Panc1 (cell line): Measurements from ENCODE around the gene ADAM22.

ENCODE experiments used
- CTCF ChIP-seq: fragments of 450-650 bp; IDR thresholded peaks from 2 replicates; pipeline ENCODE4 v1.5.1; 2017; ENCODE audit warnings: mild to moderate bottlenecking
- POLR2AphosphoS5 ChIP-seq: IDR thresholded peaks from 2 replicates; pipeline ENCODE4 v1.6.1; 2012; ENCODE audit warnings: mild to moderate bottlenecking, low read depth, low read length, moderate library complexity
- REST ChIP-seq, 2 experiments: IDR thresholded peaks; 2 replicates each; pipeline ENCODE4 v1.6.1; 2011 to 2012; ENCODE audit warnings: low read depth in 2 of 2, control low read depth in 1 of 2, low read length in 1 of 2, mild to moderate bottlenecking in 1 of 2, moderate library complexity in 1 of 2; ENCODE audit not compliant: insufficient read depth in 1 of 2
- SIN3A ChIP-seq: IDR thresholded peaks from 2 replicates; pipeline ENCODE4 v1.6.1; 2012; ENCODE audit warnings: low read depth, mild to moderate bottlenecking, low read length, moderate library complexity, borderline replicate concordance; ENCODE audit not compliant: insufficient read depth

- TF ChIP-seq CTCF = no peak
- TF ChIP-seq POLR2AphosphoS5 = no peak
- TF ChIP-seq REST (IDR thresholded peaks at IDR 0.05; ENCODE audit: insufficient read depth in 1 of 2, low read depth in 2 of 2, low read length in 1 of 2) = no peak
- TF ChIP-seq SIN3A = no peak
Measured at GRCh38 chr7:88002617-88003016, 68.6 kb downstream of the ADAM22 start.
